OCI-LY7 (cell line): ENCODE measurements around the gene TMEM220. TPM values are rescaled to one million over a fixed set of nuclear protein-coding genes. Genes with fewer than 3 reads are reported as not detected.

Experiments
- BruUV-seq: library from RNA; stranded (reverse); fragments of 400-500 nt; replicated peaks from 2 replicates; lab custom pipeline; 2021; lab: Mats Ljungman, UMichigan
- CTCF ChIA-PET: fragments of 300-600 bp; sonication (Branson Sonifier 250); formaldehyde crosslinking; loops from one replicate; lab custom pipeline; 2022; ENCODE audit warnings: antibody characterized with exemption; ENCODE audit not compliant: unreplicated experiment; lab: Charles Lee
- POLR2A ChIA-PET: fragments of 300-600 bp; sonication (Branson Sonifier 250); formaldehyde crosslinking; loops from one replicate; lab custom pipeline; 2022; ENCODE audit warnings: antibody characterized with exemption; lab: Charles Lee
- DNase-seq: peaks from one replicate; pipeline ENCODE4 v3.0.0-alpha.2; 2015; ENCODE audit warnings: low spot score
- H2AFZ ChIP-seq: fragments of 200-600 bp; sonication (generic), shearing (Covaris generic); 2 replicates; pipeline ENCODE4 v1.6.1; 2014; ENCODE audit warnings: mild to moderate bottlenecking, antibody characterized with exemption, low read length, moderate library complexity
- H3K27ac ChIP-seq: fragments of 200-600 bp; sonication (generic); 2 replicates; pipeline ENCODE4 v1.5.1; 2014; ENCODE audit warnings: mixed run types, low read depth, mild to moderate bottlenecking, moderate library complexity, low read length, inconsistent platforms; ENCODE audit not compliant: poor library complexity, severe bottlenecking
- H3K36me3 ChIP-seq: fragments of 200-600 bp; sonication (generic); 2 replicates; pipeline ENCODE4 v1.6.1; 2014; ENCODE audit warnings: mild to moderate bottlenecking, antibody characterized with exemption, low read length, moderate library complexity, mixed read lengths; ENCODE audit not compliant: insufficient read depth
- H3K4me1 ChIP-seq: fragments of 200-600 bp; sonication (generic); 2 replicates; pipeline ENCODE4 v1.5.1; 2014; ENCODE audit warnings: mild to moderate bottlenecking, low read length; ENCODE audit not compliant: insufficient read depth, poor library complexity, severe bottlenecking
- H3K4me2 ChIP-seq: fragments of 200-600 bp; sonication (generic); 2 replicates; pipeline ENCODE4 v1.6.1; 2014; ENCODE audit warnings: mild to moderate bottlenecking, low read length
- H3K4me3 ChIP-seq: fragments of 200-600 bp; sonication (generic); 2 replicates; pipeline ENCODE4 v1.5.1; 2014; ENCODE audit warnings: mild to moderate bottlenecking, low read depth, low read length; ENCODE audit not compliant: poor library complexity, severe bottlenecking
- H3K79me2 ChIP-seq: fragments of 200-600 bp; sonication (generic); 2 replicates; pipeline ENCODE4 v1.6.1; 2016; ENCODE audit warnings: low read depth, mild to moderate bottlenecking, low read length, moderate library complexity, mixed read lengths; ENCODE audit not compliant: insufficient read depth
- H3K9me2 ChIP-seq: fragments of 200-600 bp; sonication (generic); 2 replicates; pipeline ENCODE4 v1.6.1; 2016; ENCODE audit warnings: mild to moderate bottlenecking, low read length, mixed read lengths; ENCODE audit not compliant: insufficient read depth
- H3K9me3 ChIP-seq: fragments of 200-600 bp; sonication (generic); 2 replicates; pipeline ENCODE4 v1.6.1; 2014; ENCODE audit warnings: mild to moderate bottlenecking, mixed run types, low read length, mixed read lengths
- H4K20me1 ChIP-seq: fragments of 200-600 bp; sonication (generic); 2 replicates; pipeline ENCODE4 v1.6.1; 2014; ENCODE audit warnings: mild to moderate bottlenecking, antibody characterized with exemption, low read length, moderate library complexity, mixed read lengths; ENCODE audit not compliant: insufficient read depth
- EZH2phosphoT487 ChIP-seq: fragments of 200-600 bp; sonication (generic); IDR thresholded peaks from 2 replicates; pipeline ENCODE4 v1.6.1; 2018; ENCODE audit warnings: low read depth, borderline replicate concordance, mild to moderate bottlenecking, mixed run types, antibody characterized with exemption, low read length, moderate library complexity, mixed read lengths
- intact Hi-C: fragments of 100-400 bp; cut with micrococcal nuclease; formaldehyde crosslinking; loops from one replicate; pipeline ENCODE4 v1.10.0; 2022; ENCODE audit not compliant: unreplicated experiment
- total RNA-seq, 2 experiments: library from RNA; depleted of rRNA in 1 of 2; stranded (reverse); fragments of >200 nt in 1 of 2; shearing (Covaris generic) in 1 of 2; gene quantifications; 2 replicates each; pipeline ENCODE4 v1.2.3, GENCODE V29; 2014 to 2022
- TF ChIP-seq, protein P1 (sequence below): fragments of 200-600 bp; sonication (generic); conservative IDR thresholded peaks from 2 replicates; pipeline ENCODE4 v1.5.1; 2014; ENCODE audit warnings: mild to moderate bottlenecking, antibody characterized with exemption, low read length, moderate library complexity, mixed read lengths

TMEM220 gene
- total RNA-seq, 2 experiments from 2014 or later, result not detected

DNA sequence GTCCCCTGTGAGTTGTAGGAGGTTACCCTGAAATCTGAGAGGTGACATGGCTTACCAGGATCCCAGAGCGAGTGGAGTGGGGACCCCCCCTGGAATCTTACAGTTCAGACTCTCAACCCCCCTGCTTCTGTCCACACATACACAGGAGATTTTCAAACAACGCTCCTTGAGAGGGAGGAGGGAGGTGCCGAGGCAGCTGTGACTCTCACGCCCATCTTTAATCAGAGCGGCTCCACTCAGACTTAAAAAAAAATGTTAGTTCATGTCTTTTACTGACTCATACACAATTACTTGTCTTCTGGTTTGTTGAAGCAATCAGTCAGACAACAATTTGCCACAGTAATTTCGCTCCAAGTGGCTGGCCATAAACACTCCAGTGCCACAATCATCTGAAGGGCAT, 15.4 kb upstream of the TMEM220 start:
- Histone ChIP-seq H4K20me1 (no peaks in the 10 kb centered on the region), H3K4me2 (no peak overlapping the region), H2AFZ (no peak overlapping the region), H3K9me2 (no peaks in the 10 kb centered on the region), H3K9me3 (no peaks in the 10 kb centered on the region), H3K4me1 (no peaks in the 10 kb centered on the region), H3K27ac (no peak overlapping the region), H3K4me3 (no peak overlapping the region), H3K79me2 (no peaks in the 10 kb centered on the region), H3K36me3 (no peaks in the 10 kb centered on the region)
- no TSS peak for BruUV-seq
- TF ChIP-seq EZH2phosphoT487, result no peak
- TF ChIP-seq, protein P1, sequence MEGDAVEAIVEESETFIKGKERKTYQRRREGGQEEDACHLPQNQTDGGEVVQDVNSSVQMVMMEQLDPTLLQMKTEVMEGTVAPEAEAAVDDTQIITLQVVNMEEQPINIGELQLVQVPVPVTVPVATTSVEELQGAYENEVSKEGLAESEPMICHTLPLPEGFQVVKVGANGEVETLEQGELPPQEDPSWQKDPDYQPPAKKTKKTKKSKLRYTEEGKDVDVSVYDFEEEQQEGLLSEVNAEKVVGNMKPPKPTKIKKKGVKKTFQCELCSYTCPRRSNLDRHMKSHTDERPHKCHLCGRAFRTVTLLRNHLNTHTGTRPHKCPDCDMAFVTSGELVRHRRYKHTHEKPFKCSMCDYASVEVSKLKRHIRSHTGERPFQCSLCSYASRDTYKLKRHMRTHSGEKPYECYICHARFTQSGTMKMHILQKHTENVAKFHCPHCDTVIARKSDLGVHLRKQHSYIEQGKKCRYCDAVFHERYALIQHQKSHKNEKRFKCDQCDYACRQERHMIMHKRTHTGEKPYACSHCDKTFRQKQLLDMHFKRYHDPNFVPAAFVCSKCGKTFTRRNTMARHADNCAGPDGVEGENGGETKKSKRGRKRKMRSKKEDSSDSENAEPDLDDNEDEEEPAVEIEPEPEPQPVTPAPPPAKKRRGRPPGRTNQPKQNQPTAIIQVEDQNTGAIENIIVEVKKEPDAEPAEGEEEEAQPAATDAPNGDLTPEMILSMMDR, result no peak
- ChIA-PET POLR2A (no interaction called here), CTCF (no interaction called here)
- DNase-seq, result no peak
- intact Hi-C loops, result no loop called here

DNA sequence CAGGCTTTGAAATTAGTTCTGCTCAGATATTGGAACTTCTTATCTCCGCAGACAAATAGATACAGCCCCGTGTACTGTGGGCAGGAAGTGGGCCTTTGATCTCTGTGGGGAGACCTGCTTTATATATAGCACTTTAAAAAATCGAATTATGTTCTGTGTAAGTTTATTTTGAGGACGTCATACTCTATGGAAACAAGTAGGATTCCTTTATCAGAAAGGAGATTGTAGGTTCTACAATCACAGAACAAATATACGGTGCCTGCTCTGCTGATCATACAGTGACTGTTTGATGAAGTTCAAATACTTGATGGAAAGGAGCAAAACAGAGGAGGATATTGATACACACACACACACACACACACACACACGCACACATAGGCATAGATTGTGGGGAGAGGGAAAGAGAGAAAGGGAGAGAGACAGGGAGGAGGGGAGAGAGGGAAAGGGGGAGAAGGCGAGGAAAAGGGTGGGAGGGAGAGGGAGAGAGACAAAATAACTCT, 14.7 kb upstream of the TMEM220 start:
- Histone ChIP-seq H3K36me3 (no peaks in the 10 kb centered on the region), H3K4me2 (no peak overlapping the region), H3K79me2 (no peaks in the 10 kb centered on the region), H3K27ac (no peak overlapping the region), H3K9me2 (no peaks in the 10 kb centered on the region), H3K4me1 (no peaks in the 10 kb centered on the region), H3K9me3 (no peaks in the 10 kb centered on the region), H2AFZ (no peak overlapping the region), H4K20me1 (no peaks in the 10 kb centered on the region), H3K4me3 (no peak overlapping the region)
- ChIA-PET CTCF (no interaction called here), POLR2A (no interaction called here)
- DNase-seq, result no peak
- no peak for TF ChIP-seq EZH2phosphoT487
- TF ChIP-seq, protein P1, result no peak
- no TSS peak for BruUV-seq
- intact Hi-C loops, result no loop called here

DNA sequence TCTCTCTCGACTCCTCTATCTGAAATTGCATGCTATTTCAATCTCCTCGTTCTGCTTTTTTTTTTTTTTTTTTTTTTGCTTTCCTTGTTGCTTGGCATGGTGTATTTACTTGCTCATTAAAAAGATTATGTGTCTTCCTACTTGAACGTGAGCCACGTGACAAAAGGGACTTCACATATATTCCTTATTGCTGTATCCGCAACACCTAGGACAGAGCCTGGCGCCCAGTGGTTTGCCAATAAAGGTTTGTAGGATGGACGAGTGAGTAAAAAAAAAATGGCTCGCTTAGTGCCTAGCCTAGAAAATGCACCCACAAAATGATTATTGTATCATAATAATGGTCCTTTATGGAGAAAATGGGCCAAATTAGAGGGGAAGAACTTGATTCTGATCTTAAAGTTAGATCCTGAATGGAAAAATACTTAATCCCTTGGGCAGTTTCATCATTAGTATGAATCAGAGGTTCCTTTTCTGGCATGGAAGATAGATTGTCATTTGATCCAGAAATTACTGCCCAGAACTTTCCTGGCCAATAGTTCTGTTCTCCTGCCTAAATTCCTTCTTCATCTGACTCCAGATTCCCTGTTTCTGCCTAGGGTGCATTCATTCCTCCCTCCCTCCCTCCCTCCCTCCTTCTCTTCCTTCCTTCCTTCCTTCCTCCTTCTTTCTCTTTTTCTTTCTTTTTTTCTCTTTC, 13.6 kb upstream of the TMEM220 start:
- Histone ChIP-seq H4K20me1 (no peaks in the 10 kb centered on the region), H3K36me3 (no peaks in the 10 kb centered on the region), H3K4me3 (no peak overlapping the region), H2AFZ (no peak overlapping the region), H3K9me2 (no peaks in the 10 kb centered on the region), H3K4me1 (no peaks in the 10 kb centered on the region), H3K79me2 (no peaks in the 10 kb centered on the region), H3K4me2 (no peak overlapping the region), H3K27ac (no peak overlapping the region), H3K9me3 (no peaks in the 10 kb centered on the region)
- CTCF ChIA-PET, result no interaction called here
- POLR2A ChIA-PET, result interaction anchor here (0.7 kb wide), 1 partner anchor 10 kb away, joined by 7 read pairs; no protein-coding TSS in a partner anchor
- TF ChIP-seq EZH2phosphoT487, result no peak
- TF ChIP-seq, protein P1, result no peak
- no peak for DNase-seq
- intact Hi-C loops, result no loop called here
- BruUV-seq, result no TSS peak
